NOMO-1 (cell line): ENCODE data around the gene SUSD3.

Experiments
- DNase-seq, 2 experiments: peaks; one replicate each; lab custom pipeline; 2025; ENCODE audit not compliant: unreplicated experiment in 2 of 2; lab: John Stamatoyannopoulos, UW

The SUSD3 gene

GRCh38 chr9:93051680-93052089 is 6.8 kb upstream of the SUSD3 start:
- DNase-seq = no peak

GRCh38 chr9:93052791-93053540 is 5.5 kb upstream of the SUSD3 start:
- DNase-seq = no peak

- DNase-seq = no peak
These were observed 4.6 kb upstream of the SUSD3 start for GRCh38 chr9:93053781-93054331.

DNA sequence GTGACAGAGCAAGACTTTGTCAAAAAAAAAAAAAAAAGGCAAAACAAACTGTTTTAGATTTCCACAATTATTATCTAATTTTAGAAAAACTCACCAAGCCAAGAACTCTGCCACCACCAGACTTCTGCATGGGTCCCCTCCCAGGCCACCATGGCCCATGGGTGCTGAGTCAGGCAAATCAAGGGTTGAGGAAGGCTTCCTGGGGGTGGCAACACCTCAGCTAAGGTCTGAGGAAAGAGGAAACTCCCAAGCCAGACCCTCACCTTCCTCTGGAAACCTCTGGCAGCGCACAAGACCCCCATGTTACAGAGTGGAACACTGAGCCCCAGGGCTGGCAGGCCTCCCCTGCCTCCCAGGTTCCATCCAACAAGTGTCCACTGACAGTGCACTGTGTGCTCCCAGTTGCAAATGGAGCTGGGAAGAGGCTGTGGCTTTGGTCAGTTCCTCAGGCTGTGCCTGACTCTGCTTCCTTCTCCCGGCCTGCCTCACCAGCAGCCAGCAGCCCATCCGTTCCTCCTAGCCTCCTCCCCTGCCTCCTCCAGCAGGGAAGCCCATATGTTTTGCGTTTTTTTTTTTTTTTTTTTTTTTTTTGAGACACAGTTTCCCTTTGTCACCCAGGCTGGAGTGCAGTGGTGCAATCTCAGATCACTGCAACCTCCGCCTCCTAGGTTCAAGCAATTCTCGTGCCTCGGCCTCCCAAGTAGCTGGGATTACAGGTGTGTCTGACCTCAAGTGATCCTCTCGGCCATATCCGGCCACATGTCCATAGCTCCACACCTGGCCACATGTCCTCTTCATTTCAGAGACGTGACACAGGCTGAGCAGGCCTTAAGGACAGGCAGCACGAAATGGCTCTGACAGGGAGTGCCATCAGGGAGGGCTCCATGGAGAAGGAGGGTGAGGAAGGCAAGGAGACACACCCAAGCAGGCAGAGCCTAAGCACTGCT is 3.5 kb upstream of the SUSD3 start:
- no peak for DNase-seq

GRCh38 chr9:93057042-93057702 is 1.3 kb upstream of the SUSD3 start:
- no peak for DNase-seq

DNA sequence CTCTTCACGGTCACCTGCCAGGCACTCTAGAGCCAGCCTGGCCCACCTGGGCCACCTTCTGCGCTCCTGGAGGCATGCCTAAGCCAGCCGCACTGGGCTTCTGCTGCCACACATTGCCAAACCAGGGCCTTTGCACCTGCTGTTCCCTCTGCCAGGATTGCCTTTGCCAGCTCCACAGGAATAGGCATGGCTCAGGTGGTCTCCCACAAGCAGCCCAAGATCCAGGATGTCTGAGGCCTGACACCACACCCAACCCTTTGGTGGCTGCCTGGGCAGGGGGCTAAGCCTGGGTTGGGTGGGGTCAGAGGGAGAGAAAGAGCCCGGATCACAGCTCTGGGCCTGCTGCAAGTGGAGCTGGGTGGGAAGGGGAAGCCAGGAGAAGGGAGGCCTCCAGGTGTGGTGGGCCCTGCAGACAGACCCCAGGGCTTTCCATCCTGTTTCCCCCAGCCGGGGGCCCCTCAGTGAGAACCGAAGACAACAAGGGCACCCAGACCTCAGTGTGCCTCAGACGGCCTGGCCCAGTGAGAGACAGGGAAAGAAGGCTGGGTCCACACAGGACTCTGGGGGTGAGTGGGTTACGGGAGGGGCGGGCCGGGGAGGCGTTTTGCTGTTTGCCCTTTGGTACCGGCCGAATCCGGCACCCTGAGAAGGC is 672 bp upstream of the SUSD3 start:
- DNase-seq = no peak

DNA sequence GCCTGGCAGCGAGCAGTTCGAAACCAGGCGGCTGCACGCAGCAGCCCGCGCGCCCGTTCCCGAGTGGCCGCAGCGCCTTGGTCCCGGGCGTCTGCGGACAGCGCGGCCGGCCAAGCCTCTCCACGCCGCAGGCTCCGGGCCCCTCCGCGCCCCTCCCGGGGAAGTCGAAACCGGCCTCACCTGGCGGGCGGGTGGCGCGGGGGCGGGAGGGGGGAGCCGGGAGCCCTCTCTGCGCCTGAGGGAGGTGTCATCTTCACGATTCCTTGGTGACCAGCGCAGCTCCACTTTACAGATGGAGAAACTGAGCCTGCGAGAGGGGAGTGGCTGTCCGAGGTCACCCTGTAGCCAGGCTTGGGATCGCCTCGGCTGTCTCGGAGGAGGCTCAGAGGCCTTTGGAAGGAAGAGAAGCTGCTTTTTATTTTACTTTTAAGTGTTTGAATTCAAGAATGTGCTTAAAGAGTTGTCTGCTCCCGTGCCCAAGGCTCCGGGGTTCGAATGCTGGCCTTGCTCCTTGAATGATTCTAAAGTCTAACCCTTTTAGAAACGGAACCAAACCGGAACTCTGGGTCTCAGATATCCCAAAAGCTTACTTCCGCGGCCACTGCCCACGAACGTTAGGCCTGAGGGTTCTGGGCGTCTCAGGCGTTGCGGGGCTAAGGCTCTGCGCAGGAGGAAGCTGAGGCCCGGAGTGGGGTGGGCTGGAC is 662 bp downstream of the SUSD3 start:
- DNase-seq = peak; percentile 52 to 64

DNA sequence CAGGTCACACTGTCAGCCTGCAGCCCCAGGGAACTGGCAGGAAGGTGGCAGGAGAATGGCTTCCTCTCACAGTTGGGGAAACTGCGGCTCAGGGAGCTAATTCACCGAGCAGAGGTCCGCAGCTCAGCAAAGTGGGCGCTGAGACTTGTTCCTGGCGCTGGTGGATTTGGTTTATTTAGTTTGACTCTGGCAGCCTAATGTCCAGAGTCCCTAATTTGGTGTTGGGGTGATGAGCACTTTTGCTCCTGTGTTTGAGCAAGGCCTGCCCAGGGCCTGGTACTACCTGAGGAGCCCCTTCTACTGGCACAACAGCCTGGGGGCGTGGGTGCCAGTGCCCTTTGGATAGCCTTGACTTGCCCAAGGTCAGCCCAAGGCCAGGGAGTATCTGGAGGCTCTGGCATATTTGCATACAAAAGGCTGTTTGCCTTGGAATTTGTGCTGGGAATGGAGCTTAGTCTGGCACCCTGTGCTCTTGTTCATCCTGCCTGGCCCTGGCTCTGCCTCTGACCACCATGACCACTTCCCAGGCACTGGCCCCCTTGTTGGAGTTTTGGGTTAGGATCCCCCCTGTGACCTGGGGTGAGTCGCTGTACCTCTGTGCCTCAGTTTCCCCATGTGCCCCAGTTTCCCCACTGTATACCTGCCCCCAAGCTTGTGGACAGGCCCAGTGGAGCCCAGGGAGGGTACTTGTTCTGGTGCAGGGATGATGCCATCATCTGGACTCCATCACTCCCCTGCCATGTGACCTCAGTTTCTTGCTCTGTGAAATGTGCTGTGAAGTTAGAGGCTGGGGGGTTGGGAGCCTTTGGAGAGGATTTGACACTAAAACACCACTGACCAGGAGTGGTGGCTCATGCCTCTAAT is 1.4 kb downstream of the SUSD3 start:
- DNase-seq = no peak

DNA sequence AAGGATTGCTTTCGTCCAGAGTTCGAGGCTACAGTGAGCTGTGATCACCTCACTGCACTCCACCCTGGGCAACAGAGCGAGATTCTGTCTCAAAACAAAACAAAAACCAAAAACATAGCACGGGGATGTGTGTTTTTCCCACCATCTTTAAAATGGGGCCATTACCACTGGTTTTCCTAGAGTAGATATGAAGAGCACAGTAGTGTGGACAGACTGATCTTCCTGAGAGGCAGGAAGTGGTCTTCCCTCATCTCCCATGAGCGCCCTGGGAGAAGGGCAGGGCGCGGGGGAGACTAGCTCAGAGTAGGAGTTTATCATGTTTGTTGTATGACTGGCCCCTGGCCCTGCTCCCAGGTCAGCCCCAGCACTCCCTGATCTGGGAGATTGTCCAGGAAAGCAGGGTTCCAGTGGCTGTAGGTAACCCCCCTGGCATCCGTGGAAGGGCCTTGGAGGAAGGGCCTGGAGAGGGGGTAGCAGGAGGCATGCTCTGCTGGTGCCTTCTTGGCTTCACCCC is 2.3 kb downstream of the SUSD3 start:
- no peak for DNase-seq

DNA sequence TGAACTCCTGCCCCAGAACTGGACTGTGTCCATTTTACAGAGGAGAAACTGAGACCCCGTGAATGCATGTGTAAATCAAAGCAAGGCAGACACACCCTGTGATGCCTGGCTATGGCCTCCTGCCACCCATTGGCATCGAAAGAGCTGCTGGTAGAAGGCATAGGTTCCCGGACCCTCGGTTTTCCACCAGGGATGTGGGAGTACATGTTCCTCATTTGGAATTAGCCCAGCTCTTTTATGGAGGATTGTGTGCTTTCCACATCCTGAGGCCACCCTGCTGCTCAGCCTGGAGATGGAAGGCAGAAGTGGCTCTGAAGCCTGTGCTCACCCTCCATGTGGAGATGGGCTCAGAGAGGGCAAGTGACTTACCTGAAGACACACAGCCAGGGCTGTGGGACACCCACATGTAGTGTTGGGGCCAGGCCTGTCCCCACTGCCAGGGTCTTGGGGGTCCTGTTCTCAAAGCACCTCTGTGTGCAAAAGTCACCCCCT is 2.8 kb downstream of the SUSD3 start:
- DNase-seq = no peak

GRCh38 chr9:93061791-93062763 is 3.6 kb downstream of the SUSD3 start:
- DNase-seq = no peak

- peak; percentile 85 to 95 for DNase-seq
These were observed 6.1 kb downstream of the SUSD3 start for GRCh38 chr9:93064392-93065134.

- peak; percentile 15 to 20 for DNase-seq
These were observed 6.7 kb downstream of the SUSD3 start for GRCh38 chr9:93065135-93065720.

- no peak for DNase-seq
These were observed 8.6 kb downstream of the SUSD3 start for GRCh38 chr9:93066978-93067603.

- DNase-seq = no peak
These were observed 10.5 kb downstream of the SUSD3 start for GRCh38 chr9:93068956-93069355.

DNA sequence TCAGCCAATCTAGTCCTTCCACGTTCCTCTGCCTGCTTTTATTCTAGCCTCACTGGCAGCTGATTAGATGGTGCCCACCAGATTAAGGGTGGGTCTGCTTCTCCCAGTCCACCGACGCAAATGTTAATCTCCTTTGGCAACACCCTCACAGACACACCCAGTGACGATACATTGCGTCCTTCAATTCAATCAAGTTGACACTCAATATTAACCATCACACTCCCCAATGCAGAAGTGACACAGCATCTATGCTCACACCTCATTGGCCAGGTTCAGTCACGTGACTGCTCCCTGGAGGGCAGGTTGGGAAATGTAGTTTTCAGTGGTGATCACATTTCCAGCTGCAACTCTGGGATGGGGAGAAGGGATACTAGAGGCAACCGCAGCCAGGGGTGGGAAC is 13.0 kb downstream of the SUSD3 start:
- no peak for DNase-seq
